HepG2 (cell line): Measurements from ENCODE around the gene C13orf46. TPM values are rescaled to one million over a fixed set of nuclear protein-coding genes. Genes with fewer than 3 reads are reported as not detected.

Source experiments
- ATAC-seq: fragments of 200-7000 bp; cut with Tn5 transposase; 3 replicates; pipeline ENCODE4 v1.9.1; 2020; ENCODE audit warnings: mild to moderate bottlenecking, moderate library complexity
- BruUV-seq: library from RNA; stranded (reverse); fragments of 400-500 nt; replicated peaks from 2 replicates; lab custom pipeline; 2021; lab: Mats Ljungman, UMichigan
- CTCF ChIA-PET: fragments of 300-600 bp; formaldehyde crosslinking; extraction: SDS; loops from one replicate; lab custom pipeline; 2021; ENCODE audit warnings: low total read pairs, inconsistent platforms, low intra/inter-chr PET ratio; lab: Yijun Ruan, JAX
- POLR2A ChIA-PET: fragments of 350-600 bp; sonication (Branson Sonifier 250); formaldehyde crosslinking; loops from one replicate; lab custom pipeline; 2020; ENCODE audit warnings: antibody characterized with exemption, inconsistent platforms; lab: Yijun Ruan, JAX
- DNase-seq: peaks from one replicate; pipeline ENCODE4 v3.0.0-alpha.2; 2015; ENCODE audit warnings: low spot score
- FAIRE-seq: peaks from 3 replicates; lab custom pipeline; 2011; peaks lifted over from hg19 to GRCh38; lab: Jason Lieb, UNC
- H2AFZ ChIP-seq: one replicate; pipeline ENCODE4 v1.6.1; 2011; ENCODE audit warnings: low read length, inconsistent platforms
- H3K27ac ChIP-seq: fragments of 300-600 bp; 3 replicates; pipeline ENCODE4 v1.8.0; 2011; ENCODE audit warnings: mixed run types, mild to moderate bottlenecking, mixed read lengths, low read length, inconsistent platforms; ENCODE audit not compliant: insufficient read depth; ENCODE audit errors: extremely low read length
- H3K27me3 ChIP-seq, 2 experiments: fragments of 200-600 bp in 1 of 2; 2 replicates in 1 of 2; 3 replicates in 1 of 2; pipeline versions ENCODE4 v1.6.0 to v1.8.0; 2011; ENCODE audit warnings: low read length in 2 of 2, mild to moderate bottlenecking in 2 of 2, moderate library complexity in 2 of 2, inconsistent platforms in 1 of 2; ENCODE audit not compliant: insufficient read depth in 2 of 2, control insufficient read depth in 1 of 2
- H3K36me3 ChIP-seq, 2 experiments: fragments of 200-600 bp in 1 of 2; replicated peaks in 1 of 2; 2 replicates in 1 of 2; 3 replicates in 1 of 2; pipeline versions ENCODE4 v1.5.1 to v1.8.0; 2011; ENCODE audit warnings: low read length in 2 of 2, inconsistent platforms in 1 of 2; ENCODE audit not compliant: insufficient read depth in 2 of 2, control insufficient read depth in 1 of 2
- H3K4me1 ChIP-seq: 2 replicates; pipeline ENCODE4 v1.5.1; 2012; ENCODE audit warnings: low read length, inconsistent platforms; ENCODE audit not compliant: insufficient read depth
- H3K4me2 ChIP-seq: 2 replicates; pipeline ENCODE4 v1.6.0; 2011; ENCODE audit warnings: low read depth, low read length, inconsistent platforms
- H3K4me3 ChIP-seq, 3 experiments: fragments of 200-600 bp in 1 of 3; sonication (generic), shearing (Covaris generic) in 1 of 3; replicated peaks in 1 of 3; 2 replicates each; pipeline ENCODE4 v1.5.1; 2011 to 2016; ENCODE audit warnings: low read length in 3 of 3, inconsistent platforms in 2 of 3, low read depth in 2 of 3, mild to moderate bottlenecking in 2 of 3, control low read depth in 1 of 3, mixed read lengths in 1 of 3; ENCODE audit not compliant: insufficient read depth in 1 of 3
- H3K79me2 ChIP-seq: one replicate; pipeline ENCODE4 v1.6.1; 2011; ENCODE audit warnings: low read length, inconsistent platforms; ENCODE audit not compliant: insufficient read depth
- H3K9ac ChIP-seq: 2 replicates; pipeline ENCODE4 v1.6.0; 2011; ENCODE audit warnings: mild to moderate bottlenecking, low read depth, low read length, inconsistent platforms; ENCODE audit not compliant: insufficient read depth
- H3K9me3 ChIP-seq: 2 replicates; pipeline ENCODE4 v1.5.1; 2012; ENCODE audit warnings: mild to moderate bottlenecking, low read length
- H4K20me1 ChIP-seq: 2 replicates; pipeline ENCODE4 v1.6.0; 2011; ENCODE audit warnings: inconsistent platforms, mild to moderate bottlenecking, low read length, moderate library complexity; ENCODE audit not compliant: insufficient read depth
- EP300 ChIP-seq, 3 experiments: sonication (generic) in 1 of 3; formaldehyde crosslinking in 1 of 3; IDR thresholded peaks; 2 replicates each; pipeline versions ENCODE4 v1.5.1 to v1.6.1; 2011 to 2020; ENCODE audit warnings: low read depth in 2 of 3, low read length in 2 of 3, borderline replicate concordance in 1 of 3, improper control_type of control experiment in 1 of 3, mild to moderate bottlenecking in 1 of 3, missing genetic modification reagents in 1 of 3, moderate library complexity in 1 of 3
- FIP1L1 ChIP-seq: fragments of 200-400 bp; formaldehyde crosslinking; IDR thresholded peaks from 2 replicates; pipeline ENCODE4 v1.6.1; 2018; ENCODE audit warnings: low read depth, mild to moderate bottlenecking, low read length, moderate library complexity, borderline replicate concordance; ENCODE audit not compliant: insufficient read depth
- FOXM1 ChIP-seq: sonication (generic); formaldehyde crosslinking; IDR thresholded peaks from 2 replicates; pipeline ENCODE4 v1.5.0; 2020; ENCODE audit warnings: missing genetic modification reagents
- MXD4 ChIP-seq: IDR thresholded peaks from 2 replicates; pipeline ENCODE4 v1.6.1; 2016; ENCODE audit warnings: mild to moderate bottlenecking, missing biosample characterization, missing genetic modification reagents
- POGK ChIP-seq: sonication (generic); formaldehyde crosslinking; conservative IDR thresholded peaks from 2 replicates; pipeline ENCODE4 v1.8.0; 2022; ENCODE audit warnings: mild to moderate bottlenecking, moderate library complexity, missing genetic modification reagents
- SCMH1 ChIP-seq: sonication (generic); formaldehyde crosslinking; IDR thresholded peaks from 2 replicates; pipeline ENCODE4 v1.9.0; 2021; ENCODE audit warnings: missing genetic modification reagents, mild to moderate bottlenecking, borderline replicate concordance
- SKI ChIP-seq: fragments of 450-650 bp; IDR thresholded peaks from one replicate; pipeline ENCODE4 v1.6.1; 2018; ENCODE audit warnings: mild to moderate bottlenecking; ENCODE audit not compliant: partially characterized antibody
- SKIL ChIP-seq: sonication (generic); formaldehyde crosslinking; IDR thresholded peaks from 2 replicates; pipeline ENCODE4 v1.8.0; 2022; ENCODE audit warnings: missing genetic modification reagents, mild to moderate bottlenecking, moderate library complexity, borderline replicate concordance
- SNAPC2 ChIP-seq: sonication (generic); formaldehyde crosslinking; IDR thresholded peaks from 2 replicates; pipeline ENCODE4 v1.8.1; 2022; ENCODE audit warnings: mild to moderate bottlenecking, missing genetic modification reagents
- SNAPC4 ChIP-seq: sonication (generic); formaldehyde crosslinking; IDR thresholded peaks from 2 replicates; pipeline ENCODE4 v1.4.0; 2020; ENCODE audit warnings: mild to moderate bottlenecking, missing genetic modification reagents
- SRF ChIP-seq: IDR thresholded peaks from 2 replicates; pipeline ENCODE4 v1.6.1; 2011; ENCODE audit warnings: mild to moderate bottlenecking, low read depth, low read length, moderate library complexity
- ZFP36L2 ChIP-seq: sonication (generic); formaldehyde crosslinking; IDR thresholded peaks from 2 replicates; pipeline ENCODE4 v1.4.0; 2020; ENCODE audit warnings: missing genetic modification reagents
- ZNF430 ChIP-seq: sonication (generic); formaldehyde crosslinking; IDR thresholded peaks from 2 replicates; pipeline ENCODE4 v1.9.0; 2021; ENCODE audit warnings: mild to moderate bottlenecking, missing genetic modification reagents
- ZNF704 ChIP-seq: sonication (generic); formaldehyde crosslinking; IDR thresholded peaks from 2 replicates; pipeline ENCODE4 v1.8.1; 2023; ENCODE audit warnings: mild to moderate bottlenecking, inconsistent platforms, moderate library complexity, missing genetic modification reagents, borderline replicate concordance
- WGBS: methylation state at CpG from one replicate; pipeline ENCODE4 v1.1.6; 2017; ENCODE audit warnings: low lambda C conversion rate; 5-methylcytosine and 5-hydroxymethylcytosine counted together
- in situ Hi-C: cut with HindIII; loops from 2 replicates; pipeline ENCODE4 v1.10.0; 2017; ENCODE audit warnings: low pct_unique_long_range_greater_than_20kb; ENCODE audit not compliant: extremely low pct_ligation_motif_present
- intact Hi-C: fragments of 100-400 bp; cut with micrococcal nuclease; formaldehyde crosslinking; loops from one replicate; pipeline ENCODE4 v1.10.0; 2022; ENCODE audit not compliant: unreplicated experiment
- polyA plus RNA-seq, 8 experiments: library from polyadenylated mRNA; depleted of rRNA in 3 of 8; stranded (reverse) in 7 of 8; unstranded in 1 of 8; fragments of >200 nt; fragmentation: Illumina TruSeq in 4 of 8; extraction: Trizol in 4 of 8; gene quantifications; 2 replicates each; pipeline versions ENCODE4 v1.2.1 to v1.2.3, GENCODE V29; 2011 to 2016; ENCODE audit warnings: low read depth in 4 of 8, missing spikeins in 1 of 8, mixed read lengths in 1 of 8; ENCODE audit not compliant: insufficient read depth in 1 of 8
- total RNA-seq, 5 experiments: library from RNA; depleted of rRNA; stranded (reverse); fragments of >200 nt; fragmentation: Illumina TruSeq; extraction: Trizol; gene quantifications; 2 replicates each; pipeline ENCODE4 v1.2.3, GENCODE V29; 2016; ENCODE audit warnings: low read depth in 1 of 5

The C13orf46 gene
- total and polyA plus RNA-seq, 2 of the 13 experiments (the other 11 are each of a cell fraction or from before 2014, with no cell fraction given): 0.01 TPM; not detected in 1

GRCh38 chr13:114017966-114018365 is 44.1 kb upstream of the C13orf46 start:
- Histone ChIP-seq H3K27ac (no peak overlapping the region), H2AFZ (no peak overlapping the region), H3K4me3 (no peak overlapping the region), H3K79me2 (no peaks in the 10 kb centered on the region), H3K9me3 (no peaks in the 10 kb centered on the region), H3K27me3 (peaks cover 9 to 62% of the 10 kb centered on the region in 2 experiments; a peak in 4 of 5 replicates), H3K9ac (no peak overlapping the region), H3K36me3 (no peaks in the 10 kb centered on the region), H3K4me2 (no peak overlapping the region), H3K4me1 (no peaks in the 10 kb centered on the region), H4K20me1 (no peaks in the 10 kb centered on the region)
- ATAC-seq (no peak), DNase-seq (no peak), FAIRE-seq (no peak)
- no TSS peak for BruUV-seq
- ChIA-PET CTCF (no interaction called here), POLR2A (no interaction called here)
- in situ Hi-C loops: no loop called here
- intact Hi-C loops: no loop called here
- 0% methylated on average over 5 of the region's 23 CpGs for WGBS
- TF ChIP-seq ZNF430 (CRISPR knock-in tag) (no peak), FIP1L1 (no peak), FOXM1 (CRISPR knock-in tag) (no peak), SNAPC4 (no peak), SKIL (no peak), EP300 (IDR thresholded peaks at IDR 0.05; ENCODE audit: low read depth in 2 of 2, low read length in 2 of 2) (no peak), EP300 (CRISPR knock-in tag; IDR thresholded peaks at IDR 0.05; ENCODE audit: borderline replicate concordance) (no peak), SKI (no peak), SCMH1 (CRISPR knock-in tag) (no peak), ZNF704 (no peak), SRF (no peak), MXD4 (CRISPR knock-in tag) (no peak), POGK (CRISPR knock-in tag) (no peak), ZFP36L2 (no peak), SNAPC2 (CRISPR knock-in tag) (no peak)
